Activated CD8-positive, alpha-beta T cell treated with anti-CD3 and anti-CD28 coated beads, Interleukin-2, amount 10 ng/mL, durations not matched to agents 7 days and 5 days (primary cell): ENCODE data around the gene CDK13. TPM values are rescaled to one million over a fixed set of nuclear protein-coding genes. Genes with fewer than 3 reads are reported as not detected.

Experiments
- ATAC-seq: fragments of 150-1000 bp; cut with Tn5 transposase; one replicate; pipeline ENCODE4 v1.10.0; 2021; ENCODE audit warnings: moderate library complexity
- CTCF ChIA-PET: fragments of 350-600 bp; sonication (Branson Sonifier 250); formaldehyde crosslinking; loops from one replicate; lab custom pipeline; 2021; ENCODE audit warnings: antibody characterized with exemption; lab: Charles Lee
- POLR2A ChIA-PET: fragments of 350-600 bp; sonication (Branson Sonifier 250); formaldehyde crosslinking; loops from one replicate; lab custom pipeline; 2021; ENCODE audit warnings: antibody characterized with exemption; lab: Charles Lee
- DNase-seq: peaks from one replicate; pipeline ENCODE4 v3.0.0-alpha.2; 2020
- H3K27ac Mint-ChIP-seq: one replicate; pipeline ENCODE4 v1.8.0; 2021; ENCODE audit warnings: mild to moderate bottlenecking, mixed read lengths
- H3K27me3 Mint-ChIP-seq: one replicate; pipeline ENCODE4 v1.8.0; 2021; ENCODE audit warnings: low read depth, mixed read lengths
- H3K36me3 Mint-ChIP-seq: one replicate; pipeline ENCODE4 v1.8.0; 2021; ENCODE audit warnings: low read depth, mixed read lengths
- H3K4me1 Mint-ChIP-seq: one replicate; pipeline ENCODE4 v1.8.0; 2021; ENCODE audit warnings: low read depth, mixed read lengths
- H3K4me3 Mint-ChIP-seq: one replicate; pipeline ENCODE4 v1.8.0; 2021; ENCODE audit warnings: mild to moderate bottlenecking, mixed read lengths
- H3K9me3 Mint-ChIP-seq: one replicate; pipeline ENCODE4 v1.8.0; 2022; ENCODE audit warnings: mixed read lengths; ENCODE audit not compliant: insufficient read depth
- total RNA-seq, 2 experiments: library from RNA; stranded (reverse); gene quantifications; one replicate each; pipeline ENCODE4 v1.2.3, GENCODE V29; 2021

The CDK13 gene
- total RNA-seq, 2 experiments from 2014 or later = 46.7 to 49.0 TPM

DNA sequence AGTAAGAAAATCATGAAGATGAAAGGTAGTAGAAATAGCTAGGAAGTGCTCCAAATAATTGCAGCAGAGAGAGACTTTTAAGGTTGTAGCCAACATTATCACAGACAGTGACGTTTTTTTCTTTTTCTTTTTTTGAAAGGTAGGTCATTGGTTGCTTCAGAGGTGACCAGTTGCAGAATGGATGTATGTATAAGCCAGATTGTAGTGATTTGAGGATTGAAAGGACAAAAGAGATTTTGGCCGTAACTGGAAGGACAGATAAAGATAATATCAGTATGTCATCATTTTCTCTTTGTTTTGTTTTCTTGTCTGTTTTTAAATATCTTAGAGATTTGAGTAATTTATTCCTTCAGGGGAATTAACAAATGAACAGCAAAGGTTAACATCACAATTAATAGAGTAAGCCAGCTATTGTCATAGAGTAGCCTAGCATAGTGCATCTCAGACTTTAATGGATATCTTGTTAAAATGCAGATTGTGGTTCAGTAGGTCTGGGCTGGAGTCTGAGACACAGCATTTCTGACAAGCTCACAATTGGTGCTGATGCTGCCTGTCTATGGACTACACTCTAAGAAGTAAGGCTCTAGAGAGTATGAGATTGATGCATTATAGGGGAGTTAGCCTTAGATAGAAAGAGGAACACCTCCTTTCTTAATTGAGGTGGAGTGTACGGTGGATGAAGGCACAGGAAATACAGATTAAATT is 28.3 kb downstream of the CDK13 start:
- Mint-ChIP-seq H3K9me3 (peaks cover 2% of the 10 kb centered on the region), H3K27ac (no peak overlapping the region), H3K36me3 (peaks cover 2% of the 10 kb centered on the region), H3K4me1 (peaks cover 7% of the 10 kb centered on the region), H3K4me3 (no peak overlapping the region), H3K27me3 (no peaks in the 10 kb centered on the region)
- DNase-seq = no peak
- peak; percentile 47 for ATAC-seq
- POLR2A ChIA-PET = interaction anchor here (1.2 to 1.4 kb wide), 2 partner anchors 26 to 28 kb away, joined by 4 to 11 read pairs; partner anchors contain the start of gene CDK13
- CTCF ChIA-PET = interaction anchor here (0.8 to 2.0 kb wide), 6 partner anchors 19 to 398 kb away, joined by 3 to 17 read pairs (median 4); partner anchors contain the start of gene CDK13

- Mint-ChIP-seq H3K27me3 (no peaks in the 10 kb centered on the region), H3K27ac (no peak overlapping the region), H3K4me1 (peaks cover 8% of the 10 kb centered on the region), H3K4me3 (no peak overlapping the region), H3K36me3 (peaks cover 5% of the 10 kb centered on the region), H3K9me3 (no peaks in the 10 kb centered on the region)
- ChIA-PET CTCF (interaction anchor here (0.8 to 2.0 kb wide), 2 partner anchors 28 to 73 kb away, joined by 3 to 17 read pairs; partner anchors contain the start of gene CDK13), POLR2A (interaction anchor here (1.4 kb wide), 1 partner anchor 29 kb away, joined by 11 read pairs; the partner anchor contains the start of gene CDK13)
- DNase-seq (peak; percentile 59), ATAC-seq (peak; percentile 79)
Measured at GRCh38 chr7:39979406-39980073, 29.5 kb downstream of the CDK13 start.

GRCh38 chr7:39985398-39985918 is 35.4 kb downstream of the CDK13 start:
- Mint-ChIP-seq H3K27ac (no peak overlapping the region), H3K27me3 (no peaks in the 10 kb centered on the region), H3K36me3 (peaks cover 18% of the 10 kb centered on the region), H3K9me3 (no peaks in the 10 kb centered on the region), H3K4me1 (peaks cover 35% of the 10 kb centered on the region), H3K4me3 (no peak overlapping the region)
- ATAC-seq (no peak), DNase-seq (no peak)
- POLR2A ChIA-PET = no interaction called here
- CTCF ChIA-PET = interaction anchor here (0.8 kb wide), 1 partner anchor 89 kb away, joined by 3 read pairs; no protein-coding TSS in a partner anchor

DNA sequence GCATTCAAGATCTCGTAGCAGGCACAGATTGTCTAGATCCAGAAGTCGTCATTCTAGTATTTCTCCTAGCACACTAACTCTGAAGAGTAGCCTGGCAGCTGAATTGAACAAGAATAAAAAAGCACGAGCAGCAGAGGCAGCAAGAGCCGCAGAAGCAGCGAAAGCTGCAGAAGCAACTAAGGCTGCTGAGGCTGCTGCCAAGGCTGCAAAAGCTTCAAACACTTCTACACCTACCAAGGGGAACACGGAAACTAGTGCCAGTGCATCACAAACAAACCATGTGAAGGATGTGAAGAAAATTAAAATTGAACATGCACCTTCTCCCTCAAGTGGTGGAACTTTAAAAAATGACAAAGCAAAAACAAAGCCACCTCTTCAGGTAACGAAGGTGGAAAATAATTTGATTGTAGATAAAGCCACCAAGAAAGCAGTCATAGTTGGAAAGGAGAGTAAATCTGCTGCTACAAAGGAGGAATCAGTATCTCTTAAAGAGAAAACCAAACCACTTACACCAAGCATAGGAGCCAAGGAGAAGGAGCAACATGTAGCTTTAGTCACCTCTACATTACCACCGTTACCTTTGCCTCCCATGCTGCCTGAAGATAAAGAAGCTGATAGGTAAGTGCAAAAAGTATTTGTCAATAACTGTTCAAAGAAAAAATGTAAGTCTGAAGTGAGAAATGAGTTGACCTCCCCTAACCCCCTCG is 37.7 kb downstream of the CDK13 start:
- Mint-ChIP-seq H3K27ac (peak overlapping the region; percentile 10), H3K36me3 (peaks cover 20% of the 10 kb centered on the region), H3K27me3 (no peaks in the 10 kb centered on the region), H3K9me3 (no peaks in the 10 kb centered on the region), H3K4me1 (peaks cover 32% of the 10 kb centered on the region), H3K4me3 (no peak overlapping the region)
- ATAC-seq = peak; percentile 58
- DNase-seq = no peak
- CTCF ChIA-PET = interaction anchor here (1.6 kb wide), 1 partner anchor 36 kb away, joined by 5 read pairs; no protein-coding TSS in a partner anchor
- POLR2A ChIA-PET = no interaction called here

GRCh38 chr7:40000734-40001315 is 50.8 kb downstream of the CDK13 start:
- ChIA-PET CTCF (interaction anchor here (1.6 kb wide), 1 partner anchor 14 kb away, joined by 3 read pairs; no protein-coding TSS in a partner anchor), POLR2A (no interaction called here)
- H3K4me3 Mint-ChIP-seq = no peak overlapping the region
- H3K4me1 Mint-ChIP-seq = no peaks in the 10 kb centered on the region
- no peaks in the 10 kb centered on the region for H3K9me3 Mint-ChIP-seq
- H3K27me3 Mint-ChIP-seq = no peaks in the 10 kb centered on the region
- peaks cover 17% of the 10 kb centered on the region for H3K36me3 Mint-ChIP-seq
- ATAC-seq (no peak), DNase-seq (no peak)
- no peak overlapping the region for H3K27ac Mint-ChIP-seq

DNA sequence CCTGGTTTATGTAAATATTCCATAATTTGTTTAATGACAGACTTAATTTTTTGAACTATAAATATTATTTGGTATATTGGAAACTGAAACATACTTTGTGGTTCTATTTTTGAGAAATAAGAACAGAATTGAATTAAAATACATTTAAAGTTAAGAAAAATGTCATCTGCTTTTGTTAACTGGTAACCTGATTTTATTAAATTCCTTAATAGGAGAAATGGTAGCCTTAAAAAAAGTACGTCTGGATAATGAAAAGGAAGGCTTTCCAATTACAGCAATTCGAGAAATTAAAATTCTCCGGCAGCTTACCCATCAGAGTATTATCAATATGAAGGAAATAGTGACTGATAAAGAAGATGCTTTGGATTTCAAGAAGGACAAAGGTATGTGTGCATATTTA is 51.6 kb downstream of the CDK13 start:
- CTCF ChIA-PET = no interaction called here
- no peaks in the 10 kb centered on the region for H3K9me3 Mint-ChIP-seq
- no peaks in the 10 kb centered on the region for H3K27me3 Mint-ChIP-seq
- H3K4me1 Mint-ChIP-seq = no peaks in the 10 kb centered on the region
- DNase-seq = no peak
- no peak overlapping the region for H3K4me3 Mint-ChIP-seq
- H3K27ac Mint-ChIP-seq = no peak overlapping the region
- H3K36me3 Mint-ChIP-seq = peaks cover 20% of the 10 kb centered on the region
- ATAC-seq = no peak
- POLR2A ChIA-PET = no interaction called here

DNA sequence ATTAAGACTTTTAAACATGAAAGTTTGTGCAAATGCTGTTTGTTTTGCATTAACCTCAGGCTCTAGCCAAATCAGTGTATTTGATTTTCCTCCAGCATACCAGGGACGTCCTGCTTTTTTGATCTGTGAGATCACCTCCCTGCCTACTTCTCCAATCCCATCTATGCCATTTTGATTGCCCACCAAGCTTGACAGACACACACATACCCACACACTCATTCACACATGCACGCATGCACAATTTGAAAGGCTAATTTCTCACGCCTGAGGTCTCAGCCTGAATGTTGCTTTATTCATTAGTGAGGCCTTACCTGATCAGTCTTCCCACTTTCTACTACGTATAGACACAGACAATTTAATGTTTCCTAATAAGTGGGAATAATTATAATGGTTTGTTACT is 53.5 kb downstream of the CDK13 start:
- ChIA-PET CTCF (interaction anchor here (0.7 to 1.1 kb wide), 2 partner anchors 17 to 47 kb away, joined by 3 read pairs; no protein-coding TSS in a partner anchor), POLR2A (no interaction called here)
- Mint-ChIP-seq H3K27ac (no peak overlapping the region), H3K9me3 (no peaks in the 10 kb centered on the region), H3K4me3 (no peak overlapping the region), H3K27me3 (no peaks in the 10 kb centered on the region), H3K36me3 (peaks cover 21% of the 10 kb centered on the region), H3K4me1 (no peaks in the 10 kb centered on the region)
- DNase-seq (no peak), ATAC-seq (no peak)

GRCh38 chr7:40008223-40008815 is 58.3 kb downstream of the CDK13 start:
- H3K4me1 Mint-ChIP-seq = no peaks in the 10 kb centered on the region
- H3K27ac Mint-ChIP-seq = no peak overlapping the region
- ChIA-PET CTCF (no interaction called here), POLR2A (interaction anchor here (0.6 kb wide), 1 partner anchor 34 kb away, joined by 3 read pairs; no protein-coding TSS in a partner anchor)
- H3K27me3 Mint-ChIP-seq = no peaks in the 10 kb centered on the region
- ATAC-seq (no peak), DNase-seq (no peak)
- H3K9me3 Mint-ChIP-seq = no peaks in the 10 kb centered on the region
- H3K36me3 Mint-ChIP-seq = peaks cover 26% of the 10 kb centered on the region
- no peak overlapping the region for H3K4me3 Mint-ChIP-seq

GRCh38 chr7:40009301-40009700 is 59.2 kb downstream of the CDK13 start:
- Mint-ChIP-seq H3K27ac (no peak overlapping the region), H3K9me3 (no peaks in the 10 kb centered on the region), H3K4me1 (no peaks in the 10 kb centered on the region), H3K27me3 (no peaks in the 10 kb centered on the region), H3K4me3 (no peak overlapping the region), H3K36me3 (peaks cover 24% of the 10 kb centered on the region)
- ChIA-PET POLR2A (interaction anchor here (0.7 kb wide), 1 partner anchor 11 kb away, joined by 3 read pairs; no protein-coding TSS in a partner anchor), CTCF (no interaction called here)
- ATAC-seq (no peak), DNase-seq (no peak)

DNA sequence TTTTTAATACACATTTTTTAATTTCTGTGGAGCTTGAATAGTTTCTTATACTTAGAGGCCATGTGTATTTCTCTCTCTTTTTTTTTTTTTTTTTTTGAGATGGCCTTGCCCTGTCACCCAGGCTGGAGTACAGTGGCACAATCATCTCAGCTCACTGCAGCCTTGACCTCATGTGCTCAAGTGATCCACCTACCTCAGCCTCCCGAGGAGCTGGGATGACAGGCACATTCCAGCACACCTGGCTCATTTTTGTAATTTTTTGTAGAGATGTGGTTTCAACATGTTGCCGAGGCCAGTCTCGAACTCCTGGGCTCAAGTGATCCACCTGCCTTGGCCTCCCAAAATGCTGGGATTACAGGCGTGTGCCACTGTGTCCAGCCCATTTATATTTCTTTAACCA is 64.3 kb downstream of the CDK13 start:
- peaks cover 8% of the 10 kb centered on the region for H3K4me1 Mint-ChIP-seq
- H3K36me3 Mint-ChIP-seq = peaks cover 22% of the 10 kb centered on the region
- CTCF ChIA-PET = interaction anchor here (1.0 to 1.7 kb wide), 3 partner anchors 14 to 434 kb away, joined by 3 to 4 read pairs (median 4); no protein-coding TSS in a partner anchor
- POLR2A ChIA-PET = no interaction called here
- ATAC-seq (no peak), DNase-seq (no peak)
- H3K4me3 Mint-ChIP-seq = no peak overlapping the region
- no peaks in the 10 kb centered on the region for H3K9me3 Mint-ChIP-seq
- H3K27me3 Mint-ChIP-seq = no peaks in the 10 kb centered on the region
- no peak overlapping the region for H3K27ac Mint-ChIP-seq
